ENCODE data around the gene SMARCAD1. TPM values are rescaled to one million over a fixed set of nuclear protein-coding genes. Genes with fewer than 3 reads are reported as not detected.

SMARCAD1 gene
- polyA plus RNA-seq, 1 donor (not counting 4 experiments of a cell fraction or from before 2014, with no cell fraction given) = 27.8 TPM

DNA sequence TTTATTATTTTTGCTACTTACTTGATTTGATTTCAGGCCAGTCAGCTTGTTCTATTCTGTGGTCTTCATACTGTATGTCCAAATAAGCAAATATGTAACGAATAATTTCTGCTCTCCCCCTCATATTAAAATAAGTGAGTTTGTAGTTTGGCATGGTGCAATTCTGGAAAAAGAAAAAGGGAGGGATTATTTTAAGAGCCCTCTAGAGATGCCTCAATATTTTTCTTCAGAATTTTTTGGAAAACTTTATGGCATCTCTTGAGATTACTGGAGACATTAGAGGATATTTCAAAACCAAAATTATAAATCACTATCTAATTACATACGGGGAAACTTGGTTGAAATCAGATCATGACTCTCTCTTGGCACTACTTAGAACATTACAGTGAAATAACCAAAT, 126.8 kb downstream of the SMARCAD1 start:
- dilution Hi-C loops (cut with MboI; ENCODE audit: extremely low pct_ligation_motif_present, low sequenced_read_pairs) = no loop called here
- Histone ChIP-seq H3K27me3 (ENCODE audit: control insufficient read depth, extremely low read depth, insufficient read depth, low read length) (no peaks in the 10 kb centered on the region), H2AFZ (ENCODE audit: control insufficient read depth, low read length) (no peak overlapping the region), H3K36me3 (ENCODE audit: control insufficient read depth in 2 of 2, extremely low read depth in 1 of 2, insufficient read depth in 2 of 2, low read length in 2 of 2) (no peaks in the 10 kb centered on the region), H3K9me3 (ENCODE audit: control insufficient read depth, low read depth, low read length) (no peaks in the 10 kb centered on the region), H3K4me1 (ENCODE audit: control insufficient read depth, extremely low read depth, insufficient read depth, low read length) (no peaks in the 10 kb centered on the region), H3K27ac (ENCODE audit: control insufficient read depth, insufficient read depth, low read length) (no peak overlapping the region), H3K79me2 (ENCODE audit: control insufficient read depth, insufficient read depth, low read length) (no peaks in the 10 kb centered on the region), H3K9me1 (ENCODE audit: control insufficient read depth, extremely low read depth, insufficient read depth, low read length) (no peaks in the 10 kb centered on the region), H3K4me3 (ENCODE audit: control insufficient read depth in 2 of 3, extremely low read depth in 1 of 3, insufficient read depth in 2 of 3, low read depth in 1 of 3, low read length in 3 of 3) (no peak overlapping the region), H3K4me2 (ENCODE audit: control insufficient read depth, extremely low read depth, insufficient read depth, low read depth, low read length) (no peak overlapping the region), H4K20me1 (ENCODE audit: control insufficient read depth, extremely low read depth, insufficient read depth, low read length) (no peaks in the 10 kb centered on the region), H3K9ac (ENCODE audit: control insufficient read depth, extremely low read depth, insufficient read depth, low read length) (no peak overlapping the region)
- FAIRE-seq (no peak), DNase-seq (ENCODE audit: low read depth, low spot score) (no peak)
- TF ChIP-seq, protein P1, sequence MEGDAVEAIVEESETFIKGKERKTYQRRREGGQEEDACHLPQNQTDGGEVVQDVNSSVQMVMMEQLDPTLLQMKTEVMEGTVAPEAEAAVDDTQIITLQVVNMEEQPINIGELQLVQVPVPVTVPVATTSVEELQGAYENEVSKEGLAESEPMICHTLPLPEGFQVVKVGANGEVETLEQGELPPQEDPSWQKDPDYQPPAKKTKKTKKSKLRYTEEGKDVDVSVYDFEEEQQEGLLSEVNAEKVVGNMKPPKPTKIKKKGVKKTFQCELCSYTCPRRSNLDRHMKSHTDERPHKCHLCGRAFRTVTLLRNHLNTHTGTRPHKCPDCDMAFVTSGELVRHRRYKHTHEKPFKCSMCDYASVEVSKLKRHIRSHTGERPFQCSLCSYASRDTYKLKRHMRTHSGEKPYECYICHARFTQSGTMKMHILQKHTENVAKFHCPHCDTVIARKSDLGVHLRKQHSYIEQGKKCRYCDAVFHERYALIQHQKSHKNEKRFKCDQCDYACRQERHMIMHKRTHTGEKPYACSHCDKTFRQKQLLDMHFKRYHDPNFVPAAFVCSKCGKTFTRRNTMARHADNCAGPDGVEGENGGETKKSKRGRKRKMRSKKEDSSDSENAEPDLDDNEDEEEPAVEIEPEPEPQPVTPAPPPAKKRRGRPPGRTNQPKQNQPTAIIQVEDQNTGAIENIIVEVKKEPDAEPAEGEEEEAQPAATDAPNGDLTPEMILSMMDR (optimal IDR thresholded peaks at IDR 0.05 in 1 of 3, IDR thresholded peaks at IDR 0.05 in 1 of 3, conservative IDR thresholded peaks at IDR 0.05 in 1 of 3; ENCODE audit: extremely low read depth in 1 of 3, insufficient read depth in 2 of 3, low read length in 3 of 3) = no peak
- no peak for TF ChIP-seq EZH2 (IDR thresholded peaks at IDR 0.05; ENCODE audit: low read length)

DNA sequence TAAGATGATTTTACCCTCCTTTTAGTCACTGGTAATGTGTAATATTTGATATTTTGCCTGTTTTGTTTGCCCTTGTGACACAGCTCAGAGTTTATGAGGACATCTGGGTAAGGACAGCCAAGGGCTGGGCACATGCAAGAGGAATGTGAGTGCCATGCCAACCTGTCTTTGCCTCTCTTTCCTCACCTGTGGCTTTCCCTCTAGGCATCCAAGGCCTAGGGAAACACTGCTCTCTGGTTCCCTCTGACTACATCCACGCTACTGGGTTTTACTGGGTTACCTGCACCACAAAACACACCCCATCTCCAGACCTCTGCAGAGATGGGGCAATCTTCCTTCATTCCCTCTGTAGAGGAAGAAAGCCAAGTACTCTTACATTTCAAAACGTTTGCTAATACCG, 127.3 kb downstream of the SMARCAD1 start:
- DNase-seq (ENCODE audit: low read depth, low spot score) = no peak
- H3K9ac ChIP-seq (ENCODE audit: control insufficient read depth, extremely low read depth, insufficient read depth, low read length) = no peak overlapping the region
- no peaks in the 10 kb centered on the region for H3K9me1 ChIP-seq (ENCODE audit: control insufficient read depth, extremely low read depth, insufficient read depth, low read length)
- FAIRE-seq = no peak
- H2AFZ ChIP-seq (ENCODE audit: control insufficient read depth, low read length) = no peak overlapping the region
- dilution Hi-C loops (cut with MboI; ENCODE audit: extremely low pct_ligation_motif_present, low sequenced_read_pairs) = no loop called here
- H4K20me1 ChIP-seq (ENCODE audit: control insufficient read depth, extremely low read depth, insufficient read depth, low read length) = no peaks in the 10 kb centered on the region
- H3K27me3 ChIP-seq (ENCODE audit: control insufficient read depth, extremely low read depth, insufficient read depth, low read length) = no peaks in the 10 kb centered on the region
- H3K4me1 ChIP-seq (ENCODE audit: control insufficient read depth, extremely low read depth, insufficient read depth, low read length) = no peaks in the 10 kb centered on the region
- TF ChIP-seq EZH2 (IDR thresholded peaks at IDR 0.05; ENCODE audit: low read length) = no peak
- TF ChIP-seq, protein P1 (optimal IDR thresholded peaks at IDR 0.05 in 1 of 3, IDR thresholded peaks at IDR 0.05 in 1 of 3, conservative IDR thresholded peaks at IDR 0.05 in 1 of 3; ENCODE audit: extremely low read depth in 1 of 3, insufficient read depth in 2 of 3, low read length in 3 of 3) = no peak
- H3K79me2 ChIP-seq (ENCODE audit: control insufficient read depth, insufficient read depth, low read length) = no peaks in the 10 kb centered on the region
- no peaks in the 10 kb centered on the region for H3K9me3 ChIP-seq (ENCODE audit: control insufficient read depth, low read depth, low read length)
- no peak overlapping the region for H3K4me3 ChIP-seq (ENCODE audit: control insufficient read depth in 2 of 3, extremely low read depth in 1 of 3, insufficient read depth in 2 of 3, low read depth in 1 of 3, low read length in 3 of 3)
- no peaks in the 10 kb centered on the region for H3K36me3 ChIP-seq (ENCODE audit: control insufficient read depth in 2 of 2, extremely low read depth in 1 of 2, insufficient read depth in 2 of 2, low read length in 2 of 2)
- no peak overlapping the region for H3K4me2 ChIP-seq (ENCODE audit: control insufficient read depth, extremely low read depth, insufficient read depth, low read depth, low read length)
- no peak overlapping the region for H3K27ac ChIP-seq (ENCODE audit: control insufficient read depth, insufficient read depth, low read length)

All from keratinocyte (primary cell).